HG02678 (cell line): Measurements from ENCODE around the gene CAMK1.
"Not testable (repeated sequence)": the region's sequence is repeated elsewhere in the genome, so short reads cannot be mapped to it uniquely, and the experiment has no call there.

ENCODE experiments used
- ATAC-seq: cut with Tn5 transposase; IDR thresholded peaks from one replicate; pipeline ENCODE4 v1.9.1; 2021; ENCODE audit warnings: mild to moderate bottlenecking, moderate library complexity; ENCODE audit not compliant: unreplicated experiment

The CAMK1 gene

GRCh38 chr3:9776896-9777693 is 7.3 kb upstream of the CAMK1 start:
- ATAC-seq: no peak

DNA sequence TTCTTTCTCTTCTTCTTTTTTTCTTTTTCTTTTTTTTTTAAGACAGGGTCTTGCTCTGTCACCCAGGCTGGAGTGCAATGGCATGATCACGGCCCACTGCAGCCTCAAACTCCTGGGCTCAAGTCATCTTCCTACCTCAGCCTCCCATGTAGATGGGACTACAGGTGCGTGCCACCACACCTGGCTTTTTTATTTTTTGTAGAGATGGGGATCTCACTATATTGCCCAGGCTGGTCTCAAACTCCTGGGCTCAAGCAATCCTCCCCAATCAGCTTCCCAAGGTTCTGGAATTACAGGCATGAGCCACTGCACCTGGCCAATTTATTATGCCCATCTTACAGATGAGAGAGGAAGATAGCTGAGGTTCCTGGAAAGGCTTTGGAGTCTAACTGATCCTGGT is 1.3 kb upstream of the CAMK1 start:
- not testable (repeated sequence) for ATAC-seq

GRCh38 chr3:9770276-9770812 is 597 bp upstream of the CAMK1 start:
- ATAC-seq: no peak

DNA sequence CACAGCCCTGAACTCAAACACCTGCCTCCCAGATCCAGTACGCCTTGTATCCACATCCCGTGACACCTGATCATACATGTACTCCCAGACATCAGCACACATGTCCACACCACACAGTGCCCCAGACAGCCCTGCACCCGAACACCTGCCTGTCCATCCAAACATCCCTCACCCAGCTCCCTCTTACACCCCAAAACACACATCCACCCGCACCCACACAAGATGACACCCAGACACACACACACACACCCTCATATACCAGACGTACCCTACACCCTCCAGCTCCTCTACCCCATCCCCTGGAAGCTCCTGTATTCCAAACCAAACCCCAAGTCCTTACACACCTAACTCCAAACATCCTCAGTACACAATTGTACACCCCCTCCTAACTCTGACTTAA is 735 bp downstream of the CAMK1 start:
- no peak for ATAC-seq

- no peak for ATAC-seq
Observed at GRCh38 chr3:9768141-9768775, 1.5 kb downstream of the CAMK1 start.

GRCh38 chr3:9767418-9767817 is 2.3 kb downstream of the CAMK1 start:
- ATAC-seq: no peak

DNA sequence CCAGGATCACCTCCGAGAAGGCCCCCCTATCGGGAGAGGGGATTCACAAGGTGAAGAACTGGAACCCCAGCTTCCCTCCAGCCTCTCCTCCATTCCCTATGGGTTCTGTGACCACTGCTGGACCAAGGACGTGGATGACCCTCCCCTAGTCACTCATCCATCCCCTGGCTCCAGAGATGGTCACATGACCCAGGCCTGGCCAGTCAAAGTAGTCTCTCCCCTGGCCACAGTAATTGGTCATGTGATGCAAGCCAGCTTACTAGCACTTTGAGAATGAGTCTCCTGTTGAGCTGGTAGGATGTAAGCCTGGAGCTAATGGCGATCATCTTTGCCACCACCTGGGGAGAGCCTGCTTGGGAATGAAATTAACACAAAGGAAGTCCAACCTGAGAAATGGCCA is 3.9 kb downstream of the CAMK1 start:
- ATAC-seq: no peak

- no peak for ATAC-seq
Observed at GRCh38 chr3:9762871-9763270, 6.9 kb downstream of the CAMK1 start.

GRCh38 chr3:9761919-9762318 is 7.8 kb downstream of the CAMK1 start:
- no peak for ATAC-seq

DNA sequence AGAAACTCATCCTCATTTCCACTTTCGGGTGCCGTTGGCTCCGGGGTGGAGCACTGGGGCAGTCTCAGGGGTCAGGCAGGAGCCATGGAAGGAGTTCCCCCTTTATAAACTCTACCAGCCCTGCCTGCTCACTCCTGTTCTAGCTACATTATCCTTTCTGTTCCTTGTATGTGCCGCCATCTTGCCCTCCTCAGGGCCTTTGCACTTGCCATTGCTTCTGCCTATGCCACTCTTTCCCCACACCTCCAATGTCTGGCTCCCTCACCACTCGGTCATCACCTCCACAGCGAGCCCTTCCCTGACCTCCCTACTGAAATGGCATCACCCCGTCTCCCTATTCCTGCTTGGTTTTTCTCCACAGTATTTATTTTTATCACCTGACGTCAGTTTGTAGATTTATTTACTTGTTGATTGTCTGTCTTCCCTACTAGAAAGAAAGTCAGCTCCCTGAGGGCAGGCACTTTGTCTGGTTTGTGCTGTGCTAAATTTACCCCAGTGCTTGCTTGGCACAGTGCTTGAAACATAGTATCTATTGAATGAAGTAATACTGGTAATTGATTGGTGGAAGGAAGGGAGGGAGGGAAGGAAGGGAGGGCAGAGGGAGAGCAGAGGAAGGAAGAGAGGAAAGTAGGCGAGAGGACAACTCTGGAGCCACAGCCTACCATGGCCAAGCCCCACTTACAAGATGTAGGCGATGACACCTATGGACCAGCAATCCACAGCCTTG is 8.8 kb downstream of the CAMK1 start:
- no peak for ATAC-seq

- no peak for ATAC-seq
Observed at GRCh38 chr3:9757427-9757826, 12.3 kb downstream of the CAMK1 start.

DNA sequence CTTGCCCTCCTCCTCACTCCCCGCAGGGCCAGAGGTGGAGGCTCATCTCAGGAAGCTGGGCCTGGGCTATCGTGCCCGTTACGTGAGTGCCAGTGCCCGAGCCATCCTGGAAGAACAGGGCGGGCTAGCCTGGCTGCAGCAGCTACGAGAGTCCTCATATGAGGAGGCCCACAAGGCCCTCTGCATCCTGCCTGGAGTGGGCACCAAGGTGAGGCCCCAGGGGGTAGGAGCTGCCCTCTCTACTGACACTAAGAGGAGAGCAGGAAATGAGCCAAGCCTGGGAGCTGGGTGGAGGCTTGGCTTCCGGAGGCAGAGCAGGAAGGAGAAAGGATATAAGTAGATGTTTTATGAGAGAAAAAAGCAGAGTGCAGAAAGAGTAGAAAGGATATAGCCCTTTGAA is 15.1 kb downstream of the CAMK1 start:
- ATAC-seq: no peak

DNA sequence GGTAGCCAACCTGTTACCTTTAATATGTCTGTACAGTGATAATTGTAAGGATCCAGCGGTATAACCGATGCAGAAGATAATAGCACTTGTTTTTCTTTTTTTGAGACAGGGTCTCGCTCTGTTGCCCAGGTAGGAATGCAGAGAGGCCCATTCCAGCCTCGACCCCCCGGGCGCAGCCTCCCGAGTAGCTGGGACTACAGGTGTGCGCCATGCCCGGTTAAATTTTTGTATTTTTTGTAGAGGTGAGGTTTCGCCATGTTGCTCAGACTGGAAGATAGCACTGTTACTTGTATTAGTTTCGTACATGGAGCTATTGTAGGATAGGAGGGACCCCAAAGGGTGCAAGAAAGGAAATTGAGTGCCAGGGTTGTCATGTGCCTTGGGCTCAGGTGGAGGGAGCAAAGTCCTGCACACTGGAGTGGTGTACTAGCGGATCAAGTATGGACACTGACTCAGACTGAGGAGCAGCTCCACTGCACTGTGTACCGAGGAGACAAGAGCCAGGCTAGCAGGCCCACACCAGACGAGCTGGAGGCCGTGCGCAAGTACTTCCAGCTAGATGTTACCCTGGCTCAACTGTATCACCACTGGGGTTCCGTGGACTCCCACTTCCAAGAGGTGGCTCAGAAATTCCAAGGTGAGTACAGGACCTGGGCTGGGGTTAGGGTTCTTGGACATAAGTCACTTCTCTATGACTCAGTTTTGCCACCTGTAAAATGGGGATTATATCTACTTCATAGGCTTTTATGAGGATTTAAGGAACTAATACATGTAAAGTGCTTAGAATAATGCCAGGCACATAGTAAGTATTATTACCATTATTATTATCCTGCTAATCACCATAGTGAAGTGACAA is 19.0 kb downstream of the CAMK1 start:
- ATAC-seq: no peak

DNA sequence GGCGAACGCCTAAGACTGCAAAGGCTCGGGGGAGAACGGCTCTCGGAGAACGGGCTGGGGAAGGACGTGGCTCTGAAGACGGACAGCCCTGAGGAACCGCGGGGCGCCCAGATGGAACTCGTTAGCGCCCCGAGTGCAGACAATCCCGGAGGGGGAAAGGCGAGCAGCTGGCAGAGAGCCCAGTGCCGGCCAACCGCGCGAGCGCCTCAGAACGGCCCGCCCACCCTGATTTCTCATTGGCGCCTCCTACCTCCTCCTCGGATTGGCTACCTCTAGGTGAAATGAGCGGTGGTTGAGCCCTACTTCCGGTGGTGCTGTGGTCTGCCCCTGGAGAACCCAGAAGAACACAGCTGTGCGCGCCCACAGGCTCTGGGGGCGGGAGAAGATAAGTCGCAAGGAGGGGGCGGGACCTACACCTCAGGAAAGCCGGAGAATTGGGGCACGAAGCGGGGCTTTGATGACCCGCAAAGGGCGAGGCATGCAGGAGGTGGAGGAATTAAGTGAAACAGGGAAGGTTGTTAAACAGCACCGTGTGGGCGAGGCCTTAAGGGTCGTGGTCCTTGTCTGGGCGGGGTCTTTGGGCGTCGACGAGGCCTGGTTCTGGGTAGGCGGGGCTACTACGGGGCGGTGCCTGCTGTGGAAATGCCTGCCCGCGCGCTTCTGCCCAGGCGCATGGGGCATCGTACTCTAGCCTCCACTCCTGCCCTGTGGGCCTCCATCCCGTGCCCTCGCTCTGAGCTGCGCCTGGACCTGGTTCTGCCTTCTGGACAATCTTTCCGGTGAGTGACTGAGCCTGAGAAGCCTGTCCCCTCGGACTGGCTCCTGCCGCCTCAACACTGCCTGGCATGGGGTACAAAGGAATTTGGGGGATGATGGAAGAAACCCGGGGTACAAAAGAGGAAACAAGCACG is 19.8 kb downstream of the CAMK1 start, which contains the start of gene OGG1:
OGG1 (plus strand) TSS at position 308 of the 911 bp plus-strand sequence; CDS start at position 643, 335 bp downstream.
- peak; percentile 90 for ATAC-seq

DNA sequence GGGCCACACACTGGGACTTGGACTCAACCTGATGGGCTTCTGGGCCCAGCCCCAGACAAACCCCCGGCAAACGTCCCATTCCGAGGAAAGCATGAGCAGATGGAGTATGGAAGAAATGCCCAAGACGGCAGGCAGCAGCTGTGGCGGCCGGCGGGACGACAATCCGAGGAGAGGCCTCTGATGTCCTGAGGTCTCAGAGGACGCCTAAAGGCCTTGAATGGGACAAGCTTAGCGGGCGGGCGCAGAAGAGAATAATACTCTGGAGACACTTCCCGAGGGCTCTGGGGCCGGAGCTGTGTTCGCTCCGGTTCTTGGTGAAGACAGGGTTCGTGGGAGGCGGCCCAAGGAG is 20.5 kb downstream of the CAMK1 start:
- ATAC-seq: no peak

- ATAC-seq: no peak
Observed at GRCh38 chr3:9748031-9748430, 21.7 kb downstream of the CAMK1 start.

DNA sequence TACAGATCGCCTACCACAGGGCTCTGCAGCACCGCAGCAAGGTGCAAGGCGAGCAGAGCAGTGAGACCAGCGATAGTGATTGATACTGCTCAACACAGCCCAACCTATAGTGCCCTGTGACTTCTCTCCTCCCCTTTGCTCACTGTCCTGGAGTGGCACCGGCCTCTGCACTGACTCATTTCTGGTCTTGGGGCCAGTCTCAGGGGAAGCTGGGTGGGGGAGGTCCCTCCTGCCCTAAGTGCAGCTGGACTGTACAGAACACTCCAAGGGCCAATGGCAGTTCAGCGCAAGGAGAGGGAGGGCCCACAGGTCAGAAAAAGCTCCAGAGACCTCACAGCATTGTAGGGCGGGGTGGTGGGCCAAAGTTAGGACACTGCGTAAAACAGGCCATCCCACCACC is 22.5 kb downstream of the CAMK1 start:
- no peak for ATAC-seq

GRCh38 chr3:9746330-9746729 is 23.4 kb downstream of the CAMK1 start:
- no peak for ATAC-seq

DNA sequence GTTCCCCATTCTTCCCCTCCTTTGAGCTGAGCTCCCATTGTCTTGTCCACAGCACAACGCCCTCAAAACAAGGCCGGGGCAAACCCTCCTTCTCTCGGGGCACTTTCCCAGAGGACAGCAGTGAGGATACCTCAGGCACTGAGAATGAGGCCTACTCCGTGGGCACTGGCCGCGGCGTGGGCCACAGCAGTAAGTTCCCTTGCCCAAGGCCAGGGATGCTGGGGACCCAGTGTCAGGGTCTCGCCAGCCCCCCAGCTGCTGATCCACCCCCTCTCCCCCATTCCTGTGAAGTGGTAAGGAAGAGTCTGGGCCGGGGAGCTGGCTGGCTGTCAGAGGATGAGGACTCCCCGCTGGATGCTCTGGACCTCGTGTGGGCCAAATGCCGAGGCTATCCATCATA is 24.2 kb downstream of the CAMK1 start:
- no peak for ATAC-seq

DNA sequence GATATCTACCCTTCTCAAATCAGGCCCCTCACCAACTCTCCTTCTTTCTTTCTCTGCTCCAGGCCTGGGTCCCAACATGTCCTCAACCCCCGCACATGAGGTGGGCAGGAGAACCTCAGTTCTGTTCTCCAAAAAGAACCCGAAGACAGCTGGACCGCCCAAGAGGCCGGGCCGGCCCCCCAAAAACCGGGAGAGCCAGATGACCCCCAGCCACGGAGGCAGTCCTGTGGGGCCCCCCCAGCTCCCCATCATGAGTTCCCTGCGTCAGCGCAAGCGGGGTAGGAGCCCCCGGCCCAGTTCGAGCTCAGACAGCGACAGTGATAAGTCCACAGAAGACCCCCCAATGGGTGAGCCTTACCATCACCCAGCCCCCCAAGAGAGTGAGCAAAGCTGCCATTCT is 25.6 kb downstream of the CAMK1 start:
- no peak for ATAC-seq
